ENCODE measurements around the gene UTS2B.

- TF ChIP-seq CTCF (conservative IDR thresholded peaks at IDR 0.05; ENCODE audit: low read depth in 2 of 2): no peak
- TF ChIP-seq, protein P1, sequence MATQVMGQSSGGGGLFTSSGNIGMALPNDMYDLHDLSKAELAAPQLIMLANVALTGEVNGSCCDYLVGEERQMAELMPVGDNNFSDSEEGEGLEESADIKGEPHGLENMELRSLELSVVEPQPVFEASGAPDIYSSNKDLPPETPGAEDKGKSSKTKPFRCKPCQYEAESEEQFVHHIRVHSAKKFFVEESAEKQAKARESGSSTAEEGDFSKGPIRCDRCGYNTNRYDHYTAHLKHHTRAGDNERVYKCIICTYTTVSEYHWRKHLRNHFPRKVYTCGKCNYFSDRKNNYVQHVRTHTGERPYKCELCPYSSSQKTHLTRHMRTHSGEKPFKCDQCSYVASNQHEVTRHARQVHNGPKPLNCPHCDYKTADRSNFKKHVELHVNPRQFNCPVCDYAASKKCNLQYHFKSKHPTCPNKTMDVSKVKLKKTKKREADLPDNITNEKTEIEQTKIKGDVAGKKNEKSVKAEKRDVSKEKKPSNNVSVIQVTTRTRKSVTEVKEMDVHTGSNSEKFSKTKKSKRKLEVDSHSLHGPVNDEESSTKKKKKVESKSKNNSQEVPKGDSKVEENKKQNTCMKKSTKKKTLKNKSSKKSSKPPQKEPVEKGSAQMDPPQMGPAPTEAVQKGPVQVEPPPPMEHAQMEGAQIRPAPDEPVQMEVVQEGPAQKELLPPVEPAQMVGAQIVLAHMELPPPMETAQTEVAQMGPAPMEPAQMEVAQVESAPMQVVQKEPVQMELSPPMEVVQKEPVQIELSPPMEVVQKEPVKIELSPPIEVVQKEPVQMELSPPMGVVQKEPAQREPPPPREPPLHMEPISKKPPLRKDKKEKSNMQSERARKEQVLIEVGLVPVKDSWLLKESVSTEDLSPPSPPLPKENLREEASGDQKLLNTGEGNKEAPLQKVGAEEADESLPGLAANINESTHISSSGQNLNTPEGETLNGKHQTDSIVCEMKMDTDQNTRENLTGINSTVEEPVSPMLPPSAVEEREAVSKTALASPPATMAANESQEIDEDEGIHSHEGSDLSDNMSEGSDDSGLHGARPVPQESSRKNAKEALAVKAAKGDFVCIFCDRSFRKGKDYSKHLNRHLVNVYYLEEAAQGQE (IDR thresholded peaks at IDR 0.05; ENCODE audit: unreplicated experiment): no peak
- TF ChIP-seq POLR2AphosphoS5 (IDR thresholded peaks at IDR 0.05; ENCODE audit: low read depth): no peak
Observed at GRCh38 chr3:191283400-191283799, 46.9 kb downstream of the UTS2B start.

Data from GM23338 (cell line).